HG02884 (cell line): Measurements from ENCODE around the gene TMX4.
"Not testable (repeated sequence)": the region's sequence is repeated elsewhere in the genome, so short reads cannot be mapped to it uniquely, and the experiment has no call there.

Source experiments
- ATAC-seq: cut with Tn5 transposase; IDR thresholded peaks from one replicate; pipeline ENCODE4 v1.9.1; 2021; ENCODE audit warnings: mild to moderate bottlenecking, moderate library complexity; ENCODE audit not compliant: unreplicated experiment

Gene TMX4

GRCh38 chr20:8019246-8019997 lies at the start of gene TMX4:
TMX4 (minus strand) TSS chr20:8019761; CDS start chr20:8019613, 148 bp downstream.
- peak; percentile 87 for ATAC-seq

- no peak for ATAC-seq
Observed at GRCh38 chr20:8067082-8067481, 47.5 kb upstream of the TMX4 start.

GRCh38 chr20:8066662-8067061 lies 47.1 kb upstream of the TMX4 start:
- no peak for ATAC-seq

- no peak for ATAC-seq
Observed at GRCh38 chr20:8065691-8066090, 46.1 kb upstream of the TMX4 start.

GRCh38 chr20:8062756-8063155 lies 43.2 kb upstream of the TMX4 start:
- ATAC-seq, result no peak

GRCh38 chr20:8061861-8062518 lies 42.4 kb upstream of the TMX4 start:
- ATAC-seq, result no peak

- no peak for ATAC-seq
Observed at GRCh38 chr20:8060977-8061376, 41.4 kb upstream of the TMX4 start.

GRCh38 chr20:8057871-8058270 lies 38.3 kb upstream of the TMX4 start:
- no peak for ATAC-seq

GRCh38 chr20:8055096-8055495 lies 35.5 kb upstream of the TMX4 start:
- no peak for ATAC-seq

GRCh38 chr20:8050157-8050837 lies 30.7 kb upstream of the TMX4 start:
- no peak for ATAC-seq

- ATAC-seq, result no peak
Observed at GRCh38 chr20:8049310-8049709, 29.7 kb upstream of the TMX4 start.

- no peak for ATAC-seq
Observed at GRCh38 chr20:8045946-8046345, 26.4 kb upstream of the TMX4 start.

GRCh38 chr20:8043687-8044282 lies 24.2 kb upstream of the TMX4 start:
- ATAC-seq, result peak; percentile 93

GRCh38 chr20:8039042-8039441 lies 19.5 kb upstream of the TMX4 start:
- no peak for ATAC-seq

GRCh38 chr20:8036771-8037170 lies 17.2 kb upstream of the TMX4 start:
- ATAC-seq, result no peak

GRCh38 chr20:8033151-8033841 lies 13.7 kb upstream of the TMX4 start:
- no peak for ATAC-seq

GRCh38 chr20:8032499-8032898 lies 12.9 kb upstream of the TMX4 start:
- ATAC-seq, result no peak

GRCh38 chr20:8031539-8031938 lies 12.0 kb upstream of the TMX4 start:
- not testable (repeated sequence) for ATAC-seq

- ATAC-seq, result no peak
Observed at GRCh38 chr20:8021541-8022269, 2.1 kb upstream of the TMX4 start.
